Measurements from ENCODE around the gene PGA4. TPM values are rescaled to one million over a fixed set of nuclear protein-coding genes. Genes with fewer than 3 reads are reported as not detected.

The PGA4 gene
- total RNA-seq, 2 experiments from 2014 or later = not detected

GRCh38 chr11:61273178-61274078 lies 51.3 kb downstream of the PGA4 start:
- no peak overlapping the region for H3K4me3 Mint-ChIP-seq
- no peaks in the 10 kb centered on the region for H3K9me3 Mint-ChIP-seq
- CTCF ChIA-PET = no interaction called here
- H3K27ac Mint-ChIP-seq = no peak overlapping the region
- no peak for DNase-seq
- H3K4me1 Mint-ChIP-seq (ENCODE audit: low read depth) = peaks cover 2% of the 10 kb centered on the region
- H3K36me3 Mint-ChIP-seq (ENCODE audit: low read depth) = peaks cover 4% of the 10 kb centered on the region
- intact Hi-C loops (cut with micrococcal nuclease) = no loop called here
- H3K27me3 Mint-ChIP-seq (ENCODE audit: low read depth) = no peaks in the 10 kb centered on the region

GRCh38 chr11:61274084-61274483 lies 51.9 kb downstream of the PGA4 start:
- CTCF ChIA-PET = no interaction called here
- Mint-ChIP-seq H3K27ac (no peak overlapping the region), H3K4me1 (ENCODE audit: low read depth) (peaks cover 2% of the 10 kb centered on the region), H3K36me3 (ENCODE audit: low read depth) (peaks cover 4% of the 10 kb centered on the region), H3K4me3 (no peak overlapping the region), H3K27me3 (ENCODE audit: low read depth) (no peaks in the 10 kb centered on the region), H3K9me3 (no peaks in the 10 kb centered on the region)
- DNase-seq = no peak
- intact Hi-C loops (cut with micrococcal nuclease) = no loop called here

GRCh38 chr11:61275191-61275590 lies 53.0 kb downstream of the PGA4 start:
- no peak overlapping the region for H3K27ac Mint-ChIP-seq
- H3K27me3 Mint-ChIP-seq (ENCODE audit: low read depth) = no peaks in the 10 kb centered on the region
- intact Hi-C loops (cut with micrococcal nuclease) = no loop called here
- H3K9me3 Mint-ChIP-seq = no peaks in the 10 kb centered on the region
- CTCF ChIA-PET = interaction anchor here (1.6 kb wide), 1 partner anchor 21 kb away, joined by 4 read pairs; no protein-coding TSS in a partner anchor
- no peak overlapping the region for H3K4me3 Mint-ChIP-seq
- H3K36me3 Mint-ChIP-seq (ENCODE audit: low read depth) = peaks cover 6% of the 10 kb centered on the region
- peaks cover 2% of the 10 kb centered on the region for H3K4me1 Mint-ChIP-seq (ENCODE audit: low read depth)
- no peak for DNase-seq

- Mint-ChIP-seq H3K4me3 (no peak overlapping the region), H3K36me3 (ENCODE audit: low read depth) (peaks cover 8% of the 10 kb centered on the region), H3K27ac (no peak overlapping the region), H3K9me3 (no peaks in the 10 kb centered on the region), H3K4me1 (ENCODE audit: low read depth) (no peaks in the 10 kb centered on the region), H3K27me3 (ENCODE audit: low read depth) (no peaks in the 10 kb centered on the region)
- intact Hi-C loops (cut with micrococcal nuclease) = no loop called here
- CTCF ChIA-PET = no interaction called here
- no peak for DNase-seq
These were observed 55.2 kb downstream of the PGA4 start for GRCh38 chr11:61277186-61278000.

GRCh38 chr11:61278001-61278470 lies 55.9 kb downstream of the PGA4 start:
- no peak for DNase-seq
- no peak overlapping the region for H3K27ac Mint-ChIP-seq
- H3K4me1 Mint-ChIP-seq (ENCODE audit: low read depth) = no peaks in the 10 kb centered on the region
- H3K4me3 Mint-ChIP-seq = no peak overlapping the region
- intact Hi-C loops (cut with micrococcal nuclease) = no loop called here
- CTCF ChIA-PET = no interaction called here
- H3K9me3 Mint-ChIP-seq = no peaks in the 10 kb centered on the region
- H3K36me3 Mint-ChIP-seq (ENCODE audit: low read depth) = peaks cover 8% of the 10 kb centered on the region
- no peaks in the 10 kb centered on the region for H3K27me3 Mint-ChIP-seq (ENCODE audit: low read depth)

GRCh38 chr11:61279934-61280659 lies 58.0 kb downstream of the PGA4 start:
- H3K4me1 Mint-ChIP-seq (ENCODE audit: low read depth) = no peaks in the 10 kb centered on the region
- no peak overlapping the region for H3K4me3 Mint-ChIP-seq
- intact Hi-C loops (cut with micrococcal nuclease) = no loop called here
- H3K27me3 Mint-ChIP-seq (ENCODE audit: low read depth) = no peaks in the 10 kb centered on the region
- CTCF ChIA-PET = no interaction called here
- no peaks in the 10 kb centered on the region for H3K9me3 Mint-ChIP-seq
- H3K27ac Mint-ChIP-seq = no peak overlapping the region
- H3K36me3 Mint-ChIP-seq (ENCODE audit: low read depth) = peaks cover 10% of the 10 kb centered on the region
- no peak for DNase-seq

GRCh38 chr11:61280883-61281580 lies 58.9 kb downstream of the PGA4 start:
- no peak for DNase-seq
- Mint-ChIP-seq H3K36me3 (ENCODE audit: low read depth) (peaks cover 16% of the 10 kb centered on the region), H3K9me3 (no peaks in the 10 kb centered on the region), H3K27me3 (ENCODE audit: low read depth) (no peaks in the 10 kb centered on the region), H3K4me1 (ENCODE audit: low read depth) (no peaks in the 10 kb centered on the region), H3K27ac (no peak overlapping the region), H3K4me3 (no peak overlapping the region)
- CTCF ChIA-PET = interaction anchor here (2.4 kb wide), 1 partner anchor 13 kb away, joined by 7 read pairs; the partner anchor contains the start of gene VWCE
- intact Hi-C loops (cut with micrococcal nuclease) = no loop called here

Other genes starting within 250 kb of the PGA4 start
- gene CD5, start 119.9 kb upstream of the PGA4 start, total RNA-seq = 100 to 1,000 TPM; 228 to 232 TPM
- 1 to 10 TPM; 8.5 to 8.9 TPM for gene VPS37C, start 60.9 kb upstream of the PGA4 start, total RNA-seq
- gene PGA3, start 18.8 kb upstream of the PGA4 start, total RNA-seq = not detected
- not detected for gene PGA5, start 18.8 kb downstream of the PGA4 start, total RNA-seq
- gene VWCE, start 73.0 kb downstream of the PGA4 start, total RNA-seq = 1 to 10 TPM; 6.6 TPM
- 100 to 1,000 TPM; 227 to 236 TPM for gene DDB1, start 110.8 kb downstream of the PGA4 start, total RNA-seq
- gene TKFC, start 110.9 kb downstream of the PGA4 start, total RNA-seq = 100 to 1,000 TPM; 146 to 154 TPM
- 10 to 100 TPM; 31.7 to 31.8 TPM for gene CYB561A3, start 139.5 kb downstream of the PGA4 start, total RNA-seq
- gene TMEM138, start 140.0 kb downstream of the PGA4 start, total RNA-seq = 10 to 100 TPM; 35.6 to 41.4 TPM
- gene TMEM216, start 170.2 kb downstream of the PGA4 start, total RNA-seq = 1 to 10 TPM; 5.5 to 6.3 TPM
- 100 to 1,000 TPM; 106 to 108 TPM for gene CPSF7, start 207.6 kb downstream of the PGA4 start, total RNA-seq
- 10 to 100 TPM; 23.7 to 27.0 TPM for gene SDHAF2, start 207.8 kb downstream of the PGA4 start, total RNA-seq

Data from activated naive CD4-positive, alpha-beta T cell treated with anti-CD3 and anti-CD28 coated beads for 36 hours (primary cell).